Measurements from ENCODE around the gene EFTUD2.

DNA sequence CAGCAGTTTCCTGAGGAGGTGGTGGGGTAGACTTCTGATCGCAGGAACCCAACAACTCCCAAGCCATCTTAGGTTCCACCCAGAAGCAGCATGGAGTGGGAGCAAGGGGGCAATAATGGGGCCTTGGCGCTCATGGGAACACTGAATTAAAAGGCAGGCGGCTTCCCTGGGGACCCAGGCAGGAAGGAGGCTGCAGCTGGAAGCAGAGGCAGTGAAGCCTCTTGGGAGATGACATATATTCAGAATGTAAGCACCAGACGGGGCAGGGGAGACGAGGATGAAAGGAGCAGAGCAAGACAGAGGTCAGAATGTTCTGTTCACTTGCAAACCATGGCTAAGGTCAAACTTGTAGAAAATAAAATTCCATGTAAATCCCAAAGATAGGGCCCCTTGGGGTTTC, 48.6 kb downstream of the EFTUD2 start:
- no peak for TF ChIP-seq BRCA1 (IDR thresholded peaks at IDR 0.05)
- no peak for TF ChIP-seq BRCA1 (CRISPR knock-in tag; IDR thresholded peaks at IDR 0.05)
- no peak for TF ChIP-seq RFX5 (IDR thresholded peaks at IDR 0.05; ENCODE audit: low read depth, low read length)
- TF ChIP-seq CHD2 (IDR thresholded peaks at IDR 0.05; ENCODE audit: low read depth, low read length): no peak
- no peak for TF ChIP-seq SNRNP70 (optimal IDR thresholded peaks at IDR 0.05; ENCODE audit: low read depth, low read length)
- no peak for TF ChIP-seq BHLHE40 (IDR thresholded peaks at IDR 0.05; ENCODE audit: low read length)
- TF ChIP-seq, protein P1, sequence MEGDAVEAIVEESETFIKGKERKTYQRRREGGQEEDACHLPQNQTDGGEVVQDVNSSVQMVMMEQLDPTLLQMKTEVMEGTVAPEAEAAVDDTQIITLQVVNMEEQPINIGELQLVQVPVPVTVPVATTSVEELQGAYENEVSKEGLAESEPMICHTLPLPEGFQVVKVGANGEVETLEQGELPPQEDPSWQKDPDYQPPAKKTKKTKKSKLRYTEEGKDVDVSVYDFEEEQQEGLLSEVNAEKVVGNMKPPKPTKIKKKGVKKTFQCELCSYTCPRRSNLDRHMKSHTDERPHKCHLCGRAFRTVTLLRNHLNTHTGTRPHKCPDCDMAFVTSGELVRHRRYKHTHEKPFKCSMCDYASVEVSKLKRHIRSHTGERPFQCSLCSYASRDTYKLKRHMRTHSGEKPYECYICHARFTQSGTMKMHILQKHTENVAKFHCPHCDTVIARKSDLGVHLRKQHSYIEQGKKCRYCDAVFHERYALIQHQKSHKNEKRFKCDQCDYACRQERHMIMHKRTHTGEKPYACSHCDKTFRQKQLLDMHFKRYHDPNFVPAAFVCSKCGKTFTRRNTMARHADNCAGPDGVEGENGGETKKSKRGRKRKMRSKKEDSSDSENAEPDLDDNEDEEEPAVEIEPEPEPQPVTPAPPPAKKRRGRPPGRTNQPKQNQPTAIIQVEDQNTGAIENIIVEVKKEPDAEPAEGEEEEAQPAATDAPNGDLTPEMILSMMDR (IDR thresholded peaks at IDR 0.05 in 2 of 3, conservative IDR thresholded peaks at IDR 0.05 in 1 of 3; ENCODE audit: insufficient read depth in 2 of 3, low read depth in 1 of 3, low read length in 3 of 3): no peak
- no peak for TF ChIP-seq GTF2A2 (tag; IDR thresholded peaks at IDR 0.05)

Measured in K562 (cell line).